Keratinocyte (primary cell): Measurements from ENCODE around the gene WNT16. TPM values are rescaled to one million over a fixed set of nuclear protein-coding genes. Genes with fewer than 3 reads are reported as not detected.

Experiments
- DNase-seq: peaks from one replicate; pipeline ENCODE4 v3.0.0-alpha.2; 2011; ENCODE audit warnings: low read depth, missing footprints, low spot score
- FAIRE-seq: peaks from 2 replicates; lab custom pipeline; 2011; peaks lifted over from hg19 to GRCh38; lab: Jason Lieb, UNC
- H2AFZ ChIP-seq: 2 replicates; pipeline ENCODE4 v1.6.0; 2012; ENCODE audit warnings: low read length, control low read depth, inconsistent platforms; ENCODE audit not compliant: control insufficient read depth
- H3K27ac ChIP-seq: 2 replicates; pipeline ENCODE4 v1.5.1; 2011; ENCODE audit warnings: low read length; ENCODE audit not compliant: control insufficient read depth, insufficient read depth
- H3K27me3 ChIP-seq: 3 replicates; pipeline ENCODE4 v1.6.0; 2011; ENCODE audit warnings: low read length; ENCODE audit not compliant: control insufficient read depth, insufficient read depth; ENCODE audit errors: extremely low read depth
- H3K36me3 ChIP-seq, 2 experiments: 2 replicates in 1 of 2; 3 replicates in 1 of 2; pipeline ENCODE4 v1.5.1; 2011; ENCODE audit warnings: low read length in 2 of 2, mild to moderate bottlenecking in 1 of 2; ENCODE audit not compliant: control insufficient read depth in 2 of 2, insufficient read depth in 2 of 2; ENCODE audit errors: extremely low read depth in 1 of 2
- H3K4me1 ChIP-seq: 3 replicates; pipeline ENCODE4 v1.5.1; 2011; ENCODE audit warnings: low read length; ENCODE audit not compliant: control insufficient read depth, insufficient read depth; ENCODE audit errors: extremely low read depth
- H3K4me2 ChIP-seq: 3 replicates; pipeline ENCODE4 v1.6.0; 2011; ENCODE audit warnings: low read depth, low read length; ENCODE audit not compliant: control insufficient read depth, insufficient read depth; ENCODE audit errors: extremely low read depth
- H3K4me3 ChIP-seq, 3 experiments: fragments of 200-600 bp in 1 of 3; sonication (generic) in 1 of 3; 2 replicates in 2 of 3; 3 replicates in 1 of 3; pipeline ENCODE4 v1.5.1; 2011 to 2016; ENCODE audit warnings: low read length in 3 of 3, mild to moderate bottlenecking in 3 of 3, control low read depth in 2 of 3, inconsistent platforms in 1 of 3, low read depth in 1 of 3, mixed read lengths in 1 of 3, mixed run types in 1 of 3, moderate library complexity in 1 of 3; ENCODE audit not compliant: control insufficient read depth in 2 of 3, insufficient read depth in 2 of 3; ENCODE audit errors: extremely low read depth in 1 of 3
- H3K79me2 ChIP-seq: 2 replicates; pipeline ENCODE4 v1.6.0; 2012; ENCODE audit warnings: low read length; ENCODE audit not compliant: control insufficient read depth, insufficient read depth
- H3K9ac ChIP-seq: 3 replicates; pipeline ENCODE4 v1.6.0; 2011; ENCODE audit warnings: low read length; ENCODE audit not compliant: control insufficient read depth, insufficient read depth; ENCODE audit errors: extremely low read depth
- H3K9me1 ChIP-seq: 3 replicates; pipeline ENCODE4 v1.6.0; 2011; ENCODE audit warnings: low read length; ENCODE audit not compliant: control insufficient read depth, insufficient read depth; ENCODE audit errors: extremely low read depth
- H3K9me3 ChIP-seq: 2 replicates; pipeline ENCODE4 v1.5.1; 2012; ENCODE audit warnings: low read depth, low read length; ENCODE audit not compliant: control insufficient read depth
- H4K20me1 ChIP-seq: 3 replicates; pipeline ENCODE4 v1.6.0; 2011; ENCODE audit warnings: low read length; ENCODE audit not compliant: control insufficient read depth, insufficient read depth; ENCODE audit errors: extremely low read depth
- CTCF ChIP-seq, 3 experiments: IDR thresholded peaks in 1 of 3; conservative IDR thresholded peaks in 1 of 3; optimal IDR thresholded peaks in 1 of 3; 2 replicates in 2 of 3; 3 replicates in 1 of 3; pipeline versions ENCODE3 to v1.5.1; 2011; ENCODE audit warnings: low read length in 3 of 3, mild to moderate bottlenecking in 3 of 3, moderate library complexity in 2 of 3, control low read depth in 1 of 3, inconsistent platforms in 1 of 3; ENCODE audit not compliant: insufficient read depth in 2 of 3; ENCODE audit errors: extremely low read depth in 1 of 3
- EZH2 ChIP-seq: IDR thresholded peaks from one replicate; pipeline ENCODE4 v1.6.1; 2012; ENCODE audit warnings: inconsistent platforms, mild to moderate bottlenecking, low read length, moderate library complexity
- dilution Hi-C: fragments of 300-500 bp; cut with MboI; formaldehyde crosslinking; loops from one replicate; pipeline ENCODE4 v1.7.0; 2020; ENCODE audit warnings: low sequenced_read_pairs; ENCODE audit not compliant: extremely low pct_ligation_motif_present
- polyA plus RNA-seq, 5 experiments: library from polyadenylated mRNA; depleted of rRNA in 3 of 5; stranded (reverse) in 3 of 5; stranded (forward) in 1 of 5; unstranded in 1 of 5; fragments of >200 nt; gene quantifications; 1 replicate in 1 of 5; 2 replicates in 3 of 5; 3 replicates in 1 of 5; pipeline versions ENCODE4 v1.2.1 to v1.2.3, GENCODE V29; 2011 to 2012; ENCODE audit warnings: missing spikeins in 2 of 5, low read depth in 1 of 5, low replicate concordance in 1 of 5

The WNT16 gene
- polyA plus RNA-seq, 1 donor (not counting 4 experiments of a cell fraction or from before 2014, with no cell fraction given): not detected

GRCh38 chr7:121322460-121322859 is 6.3 kb upstream of the WNT16 start:
- H3K36me3 ChIP-seq: no peaks in the 10 kb centered on the region
- H2AFZ ChIP-seq: no peak overlapping the region
- DNase-seq: no peak
- H3K9me3 ChIP-seq: no peaks in the 10 kb centered on the region
- dilution Hi-C loops: no loop called here
- FAIRE-seq: no peak
- no peaks in the 10 kb centered on the region for H3K79me2 ChIP-seq
- no peak overlapping the region for H3K9ac ChIP-seq
- no peaks in the 10 kb centered on the region for H3K27me3 ChIP-seq
- H4K20me1 ChIP-seq: no peaks in the 10 kb centered on the region
- H3K4me1 ChIP-seq: no peaks in the 10 kb centered on the region
- no peak for TF ChIP-seq CTCF (optimal IDR thresholded peaks at IDR 0.05 in 1 of 3, IDR thresholded peaks at IDR 0.05 in 1 of 3, conservative IDR thresholded peaks at IDR 0.05 in 1 of 3; ENCODE audit: extremely low read depth in 1 of 3, insufficient read depth in 2 of 3, low read length in 3 of 3)
- TF ChIP-seq EZH2: no peak
- no peak overlapping the region for H3K27ac ChIP-seq
- no peak overlapping the region for H3K4me3 ChIP-seq
- H3K4me2 ChIP-seq: no peak overlapping the region
- no peaks in the 10 kb centered on the region for H3K9me1 ChIP-seq

GRCh38 chr7:121323515-121324302 is 5.1 kb upstream of the WNT16 start:
- H4K20me1 ChIP-seq: peaks cover 4% of the 10 kb centered on the region
- no peaks in the 10 kb centered on the region for H3K9me1 ChIP-seq
- no peak overlapping the region for H3K27ac ChIP-seq
- peaks cover 11% of the 10 kb centered on the region for H3K27me3 ChIP-seq
- FAIRE-seq (no peak), DNase-seq (no peak)
- no peaks in the 10 kb centered on the region for H3K36me3 ChIP-seq
- dilution Hi-C loops: no loop called here
- H3K9ac ChIP-seq: no peak overlapping the region
- TF ChIP-seq CTCF (optimal IDR thresholded peaks at IDR 0.05 in 1 of 3, IDR thresholded peaks at IDR 0.05 in 1 of 3, conservative IDR thresholded peaks at IDR 0.05 in 1 of 3; ENCODE audit: extremely low read depth in 1 of 3, insufficient read depth in 2 of 3, low read length in 3 of 3) (no peak), EZH2 (no peak)
- H3K4me1 ChIP-seq: no peaks in the 10 kb centered on the region
- no peaks in the 10 kb centered on the region for H3K79me2 ChIP-seq
- H3K4me3 ChIP-seq: no peak overlapping the region
- no peaks in the 10 kb centered on the region for H3K9me3 ChIP-seq
- no peak overlapping the region for H3K4me2 ChIP-seq
- H2AFZ ChIP-seq: no peak overlapping the region
